ENCODE results near the gene MEN1. TPM values are rescaled to one million over a fixed set of nuclear protein-coding genes. Genes with fewer than 3 reads are reported as not detected.

Gene MEN1
- polyA plus RNA-seq (2013, experiment 1 of 2; ENCODE audit: insufficient read length) = 25.7 TPM
- 19.3 TPM for polyA plus RNA-seq (2013, experiment 2 of 2; ENCODE audit: insufficient read length)

DNA sequence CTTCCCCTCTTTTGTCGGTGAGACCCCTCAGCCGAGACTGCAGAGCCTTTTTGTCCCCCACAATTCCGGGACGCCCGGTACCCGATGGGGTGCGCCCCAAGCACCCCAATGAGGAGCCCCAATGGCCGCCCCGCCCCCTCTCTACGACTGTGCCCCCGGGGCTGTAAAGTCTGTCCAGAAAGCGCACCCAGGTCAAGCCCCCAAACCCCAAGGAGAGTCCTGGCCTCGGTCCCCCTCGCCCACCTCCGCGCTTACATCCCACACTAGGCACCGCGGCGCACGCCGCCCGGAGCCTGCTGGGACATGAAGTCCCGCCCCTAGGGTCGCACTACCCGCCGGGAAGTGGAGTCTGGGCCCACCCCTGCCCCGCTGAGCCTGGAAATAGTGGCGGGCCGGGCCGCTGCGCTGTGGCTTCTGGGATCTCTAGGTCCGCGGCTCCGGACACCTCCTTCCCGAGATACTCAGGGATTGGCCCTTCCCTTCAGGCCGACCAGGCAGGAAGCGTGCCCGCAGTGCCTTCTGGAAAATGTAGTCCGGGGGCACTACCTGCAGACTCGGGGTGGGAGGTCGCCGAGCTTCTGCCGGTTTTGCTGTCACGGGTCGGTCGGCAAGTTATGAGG is at the start of gene MEN1:
MEN1 (minus strand) TSS at position 281 of the 620 bp plus-strand sequence. CDS start 442 bp downstream, outside the sequence.
- DNase-seq = peak; percentile 97

DNA sequence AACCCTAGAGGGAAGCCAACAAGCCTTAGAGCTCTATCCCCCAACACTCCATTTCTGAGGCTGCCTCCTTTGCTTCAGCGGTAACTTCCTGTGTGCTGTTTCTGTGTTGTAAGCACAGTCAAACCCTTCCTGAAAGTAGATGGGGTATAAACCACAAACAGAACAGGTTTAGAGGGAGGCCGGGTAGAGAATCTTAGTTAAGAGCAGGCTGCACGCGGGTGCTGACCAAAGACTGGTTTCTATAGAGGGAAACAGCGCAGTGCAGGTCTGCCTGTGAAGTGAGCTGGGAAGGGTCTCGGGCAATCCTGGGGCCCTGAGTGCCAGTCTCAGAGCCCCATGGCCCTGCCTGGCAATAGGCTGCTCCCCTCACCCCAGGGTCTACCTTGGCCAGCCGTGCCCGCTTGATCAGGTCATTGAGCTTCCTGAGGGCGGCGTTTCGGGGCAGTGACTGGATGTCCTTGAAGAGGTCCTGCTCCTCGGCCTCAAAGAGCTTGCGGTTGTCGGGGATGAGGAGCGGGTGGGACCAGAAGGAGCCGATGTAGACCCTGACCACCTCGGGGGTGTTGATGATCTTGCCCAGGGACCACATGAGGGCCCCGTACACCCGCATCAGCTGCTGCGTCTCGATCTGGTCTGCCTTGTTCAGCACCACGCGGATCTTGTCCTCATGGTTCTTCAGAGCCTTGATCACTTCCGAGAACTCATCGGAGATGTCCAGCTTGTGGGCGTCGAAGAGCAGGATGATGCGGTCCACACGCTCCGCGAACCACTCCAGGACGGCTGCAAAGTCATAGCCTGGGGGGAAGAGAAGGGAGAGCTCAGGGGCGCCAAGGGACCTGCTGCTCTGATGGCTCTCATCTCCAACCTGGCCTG is 49.4 kb upstream of the MEN1 start:
- DNase-seq = no peak

DNA sequence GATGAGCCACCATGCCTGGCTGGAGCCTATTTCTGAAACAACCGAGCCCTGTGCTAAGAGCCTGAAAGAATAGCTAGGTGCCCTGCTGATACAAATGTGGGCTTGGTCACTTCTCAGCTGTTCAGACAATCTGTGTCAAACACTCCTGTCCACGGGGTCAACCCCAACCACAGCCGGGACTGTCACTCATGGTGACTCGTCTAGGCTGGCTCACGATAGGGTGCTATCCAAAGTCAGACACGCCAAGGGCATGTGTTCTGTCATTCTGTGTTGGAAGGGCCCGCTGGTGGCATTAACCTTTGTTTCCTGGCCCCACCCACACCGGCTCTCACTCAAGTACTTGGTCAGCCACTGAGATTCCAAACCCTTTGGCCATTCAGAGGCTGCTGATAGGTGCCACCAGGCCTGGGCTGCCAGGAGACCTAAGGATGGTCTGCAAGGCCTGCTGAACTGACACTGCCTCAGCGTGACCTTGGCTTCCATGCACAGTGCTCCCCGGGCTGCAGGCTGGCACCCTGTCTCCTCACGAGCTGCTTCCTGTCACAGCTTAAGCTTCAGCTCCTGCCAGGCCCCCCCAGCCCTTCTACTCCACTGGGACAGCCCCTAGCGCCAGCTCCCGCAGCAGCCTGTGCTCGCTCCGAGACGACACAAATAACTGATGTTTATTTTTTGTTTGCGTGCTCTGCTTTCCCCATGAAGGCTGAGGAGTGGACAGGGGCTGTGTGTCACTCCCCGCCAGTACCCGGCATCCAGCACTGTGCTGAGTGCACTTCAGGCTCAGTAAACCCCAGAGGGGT is 48.3 kb upstream of the MEN1 start:
- DNase-seq = no peak

DNA sequence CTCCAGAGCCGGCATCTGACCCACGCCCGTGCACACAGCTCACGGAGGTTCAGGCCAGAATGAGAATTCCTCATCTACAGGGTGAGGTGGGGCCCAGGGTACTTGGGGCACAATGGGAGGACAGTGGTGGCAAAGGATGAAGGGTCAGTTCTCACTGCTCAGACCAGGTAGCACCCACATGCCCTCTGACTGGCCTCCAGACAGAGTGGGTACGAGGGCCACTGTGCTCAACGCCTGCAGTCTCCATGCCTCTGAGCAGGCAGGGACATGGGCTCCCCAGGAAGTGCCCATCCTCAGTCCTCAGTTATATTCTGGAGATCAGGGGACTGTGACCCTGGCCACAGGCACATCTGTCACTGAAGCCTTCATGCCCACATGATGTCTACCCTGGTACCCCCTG is 47.1 kb upstream of the MEN1 start:
- no peak for DNase-seq

DNA sequence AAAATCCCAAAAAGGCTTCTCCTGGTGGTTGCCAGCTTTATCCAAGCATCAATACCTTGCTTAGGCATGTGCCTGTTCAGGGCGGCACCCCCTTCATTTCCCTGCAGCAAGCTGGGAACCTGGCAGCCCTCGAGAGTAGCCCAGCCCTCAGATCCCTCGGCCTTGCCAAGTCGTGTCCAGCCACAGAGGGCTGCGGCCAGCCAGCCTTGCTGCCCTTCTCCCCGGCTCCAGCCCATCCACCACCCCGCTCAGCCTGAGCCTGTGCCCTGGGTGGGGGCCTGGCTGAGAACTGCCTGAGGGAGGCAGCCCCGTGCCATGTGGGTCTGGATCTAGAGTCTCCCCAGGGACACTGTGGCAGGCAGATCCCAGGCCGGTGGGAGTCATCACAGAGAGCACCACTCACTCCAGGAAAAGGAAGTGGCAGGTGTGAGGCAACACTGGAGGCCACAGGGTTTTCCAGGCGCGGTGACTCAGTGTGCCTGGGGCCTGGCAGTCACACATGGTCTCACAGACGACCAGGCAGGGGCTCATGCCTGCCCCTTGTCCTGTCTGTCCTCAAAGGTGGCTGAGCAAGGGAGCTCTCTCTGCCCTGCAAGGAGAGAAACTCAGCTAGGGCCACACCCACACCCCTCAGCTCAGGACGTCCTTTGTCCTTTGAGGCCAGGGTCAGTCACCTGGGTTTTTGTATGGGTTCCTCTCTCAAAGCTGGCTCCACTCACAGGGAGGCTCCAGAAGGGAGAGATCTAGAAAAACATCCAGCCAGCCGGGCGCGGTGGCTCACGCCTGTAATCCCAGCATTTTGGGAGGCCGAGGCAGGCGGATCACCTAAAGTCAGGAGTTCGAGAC is 46.3 kb upstream of the MEN1 start:
- DNase-seq = peak; percentile 92

DNA sequence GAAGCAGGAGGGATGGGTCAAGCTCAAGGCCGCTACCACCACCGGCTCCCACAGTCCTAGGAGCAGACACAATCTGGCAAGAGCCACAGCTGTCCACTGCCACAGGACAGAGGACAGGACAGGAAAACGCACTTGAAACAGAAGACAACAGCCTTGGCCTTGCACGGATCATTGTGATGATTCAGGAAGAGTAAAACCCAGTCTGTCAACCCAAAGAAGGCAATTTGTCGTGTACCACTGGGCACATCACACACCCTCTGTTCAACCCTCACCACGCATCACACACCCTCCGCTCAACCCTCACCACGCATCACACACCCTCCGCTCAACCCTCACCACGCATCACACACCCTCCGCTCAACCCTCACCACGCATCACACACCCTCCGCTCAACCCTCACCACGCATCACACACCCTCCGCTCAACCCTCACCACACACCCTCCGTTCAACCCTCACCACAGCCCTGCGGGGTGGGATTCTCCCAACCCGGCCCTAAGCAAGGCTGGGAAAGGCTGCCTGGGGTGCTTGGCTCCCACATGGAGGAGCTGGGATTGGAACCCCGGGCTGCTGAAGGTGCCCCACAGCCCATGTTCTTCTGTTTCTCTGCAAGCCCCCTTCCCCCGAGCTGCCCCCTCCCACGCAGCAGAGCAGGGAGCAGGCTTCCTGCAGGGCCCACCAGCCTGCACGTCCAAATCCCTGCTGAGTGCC is 45.4 kb upstream of the MEN1 start:
- DNase-seq = no peak

DNA sequence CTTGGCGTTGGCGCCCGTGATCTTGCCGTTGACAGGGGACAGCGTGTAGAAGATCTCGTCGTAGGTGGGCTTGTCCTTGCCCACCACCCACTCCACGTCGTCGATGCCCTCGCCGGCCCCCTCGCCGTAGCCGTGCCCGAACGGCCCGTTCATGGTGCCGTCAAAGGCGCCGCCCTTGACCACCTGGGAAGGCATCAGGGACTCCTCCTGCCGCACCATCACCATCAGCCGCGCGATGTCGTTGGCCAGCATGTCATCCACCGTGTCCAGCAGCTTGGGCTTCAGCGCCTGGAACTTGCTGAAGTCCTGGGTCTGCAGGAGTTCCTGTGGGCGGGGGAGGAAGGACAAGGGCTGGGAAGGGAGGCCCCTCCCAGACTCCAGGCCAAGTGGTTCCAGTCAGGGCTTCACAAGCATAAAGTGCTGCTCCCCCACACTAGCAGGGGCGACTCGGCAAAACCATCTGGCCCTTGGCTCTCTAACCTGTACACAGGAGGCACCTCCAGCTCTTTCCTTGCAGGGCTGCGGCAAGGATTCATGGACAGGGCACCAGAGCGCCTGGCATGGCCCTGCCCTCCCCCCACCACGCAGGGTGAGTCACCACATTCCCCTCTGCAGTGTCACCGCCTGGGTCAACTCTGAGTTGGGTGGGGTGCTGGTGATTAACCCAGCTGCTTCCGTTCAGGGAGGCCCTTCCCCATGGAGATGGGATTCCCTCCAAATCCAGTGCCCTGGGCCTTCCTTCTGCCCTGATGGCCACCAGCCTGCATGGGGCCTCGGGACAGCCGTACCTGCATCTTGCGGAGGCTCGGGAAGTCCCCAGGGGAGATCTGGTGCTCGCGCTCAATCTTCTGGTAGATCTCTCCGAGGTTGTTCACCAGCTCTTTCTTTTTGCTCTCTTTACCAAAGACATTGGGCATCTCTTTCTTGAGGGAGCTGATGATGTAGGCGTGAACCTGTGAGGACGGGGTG is 44.5 kb upstream of the MEN1 start:
- peak; percentile 97 for DNase-seq

DNA sequence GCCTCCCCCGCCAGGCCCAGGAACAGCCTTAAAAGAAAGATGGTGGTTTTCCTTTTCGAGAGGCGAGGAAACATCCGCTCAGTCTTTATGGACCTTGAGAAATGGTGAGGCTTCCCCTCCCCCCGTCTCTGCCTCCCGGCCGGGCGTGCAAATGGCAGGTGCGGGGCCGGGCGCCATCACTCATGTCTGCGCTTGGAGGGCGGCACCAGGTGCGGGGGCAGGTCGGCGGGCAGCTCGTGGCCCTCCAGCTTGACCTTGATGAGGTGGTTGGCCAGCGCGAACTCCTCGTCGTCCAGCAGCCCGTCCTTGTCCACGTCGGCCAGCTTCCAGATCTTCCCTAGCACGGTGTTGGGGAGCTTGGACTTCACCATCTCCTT is 43.8 kb upstream of the MEN1 start:
- DNase-seq = no peak

DNA sequence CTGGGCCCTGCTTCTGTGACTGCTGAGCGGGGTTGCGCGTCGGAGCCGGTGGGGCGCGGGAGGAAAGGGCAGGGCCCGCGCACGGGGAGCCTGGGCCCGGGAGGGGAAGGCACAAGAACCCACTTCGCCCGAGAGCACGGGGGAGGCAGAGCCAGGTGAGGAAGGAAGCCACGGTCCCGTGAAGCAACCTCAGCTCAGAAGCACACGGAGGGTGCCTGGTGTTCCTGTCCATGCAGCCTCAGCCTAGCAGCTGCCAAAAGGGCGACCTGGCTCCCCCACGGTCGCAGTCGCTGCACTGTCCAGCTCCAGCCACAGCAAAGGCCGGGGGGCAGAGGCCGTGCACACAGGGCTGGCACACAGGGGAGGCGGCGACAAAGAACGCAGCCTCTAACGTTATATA is 43.4 kb upstream of the MEN1 start:
- DNase-seq = no peak

DNA sequence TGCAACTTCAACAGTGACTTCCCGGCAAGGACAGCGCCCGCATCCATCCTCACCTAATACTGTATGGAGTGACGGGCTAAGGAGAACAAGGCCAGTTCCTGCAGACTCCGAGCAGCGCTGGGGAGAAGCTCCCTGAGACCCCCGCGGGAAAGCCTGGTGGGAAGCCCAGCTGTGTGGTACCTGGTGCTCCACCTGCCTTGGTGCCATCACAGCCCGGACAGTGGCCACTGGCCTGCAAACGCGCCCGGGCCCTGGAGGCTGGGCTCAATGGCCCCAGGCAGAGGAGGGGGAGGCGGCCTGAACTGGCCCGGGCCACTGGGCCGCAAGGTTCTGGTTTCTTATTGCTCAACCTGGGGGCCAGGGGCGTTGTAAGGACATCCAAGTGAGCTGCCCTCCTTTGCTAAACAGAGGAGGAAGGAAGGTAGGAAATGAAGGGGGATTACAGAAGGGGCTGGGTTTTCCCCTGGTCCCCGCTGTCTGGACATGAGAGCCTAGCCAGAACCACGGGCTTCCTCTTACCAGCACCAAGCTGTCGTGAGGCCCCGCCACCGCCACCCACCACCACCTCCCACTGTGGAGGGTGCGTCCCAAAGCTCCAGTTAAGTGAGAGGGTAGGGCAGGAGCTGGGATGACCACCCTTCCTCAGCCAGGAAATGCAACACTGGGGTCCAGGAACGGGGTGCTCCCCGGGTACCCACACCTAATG is 42.6 kb upstream of the MEN1 start:
- DNase-seq = no peak

DNA sequence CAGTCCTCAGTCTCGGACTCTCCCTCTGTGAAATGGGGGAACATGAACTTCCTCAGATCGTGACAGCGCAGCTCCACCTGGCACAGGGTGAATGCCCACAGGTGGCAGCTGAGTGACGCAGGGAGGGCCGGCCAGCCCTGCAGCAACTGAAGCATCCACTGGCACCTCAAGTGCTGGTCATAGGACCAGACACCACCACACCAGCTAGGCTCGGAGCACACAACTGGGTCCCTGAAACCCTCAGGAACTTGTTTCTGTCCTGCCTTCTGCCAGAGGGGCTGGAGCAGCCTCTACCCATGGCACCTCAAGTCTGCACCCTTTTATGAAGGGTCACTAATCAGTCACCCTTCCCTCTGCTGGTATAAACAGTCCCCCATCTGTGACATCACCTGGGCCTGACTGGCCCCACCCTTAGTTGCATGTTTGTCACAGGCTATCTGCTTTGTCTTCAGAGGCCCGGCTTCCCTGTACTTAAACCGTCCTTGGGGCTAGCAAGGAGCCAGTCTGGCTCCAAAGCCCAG is 41.5 kb upstream of the MEN1 start:
- DNase-seq = no peak

DNA sequence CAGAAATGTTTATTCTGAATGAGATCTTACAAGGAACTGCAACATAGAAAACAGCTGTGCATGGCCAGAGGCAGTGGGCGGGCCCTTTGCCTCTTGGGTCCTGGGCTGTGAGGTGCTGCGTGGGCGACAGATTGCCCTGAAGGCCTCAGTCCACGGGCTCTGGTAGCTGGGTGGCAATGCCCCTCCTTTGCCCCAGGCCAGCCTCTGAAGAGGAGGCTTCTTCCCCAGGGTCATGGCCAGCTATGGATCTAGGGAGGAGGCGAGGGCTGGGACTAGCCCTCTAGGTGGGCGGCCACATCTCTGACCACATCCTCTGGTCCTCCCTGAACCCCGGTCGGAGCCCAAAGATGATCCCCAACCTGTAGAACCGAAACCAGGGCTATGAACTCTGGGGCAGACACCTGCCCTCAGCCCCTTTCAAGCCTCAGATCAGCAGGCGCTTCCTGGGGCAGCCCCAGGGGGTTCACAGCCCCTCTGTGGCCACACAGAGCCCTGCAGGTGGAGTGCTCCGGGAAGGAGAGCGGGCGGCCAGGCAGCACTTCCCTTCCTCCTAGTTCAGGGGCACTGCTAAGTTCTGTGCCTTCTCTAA is 40.7 kb upstream of the MEN1 start:
- DNase-seq = no peak

DNA sequence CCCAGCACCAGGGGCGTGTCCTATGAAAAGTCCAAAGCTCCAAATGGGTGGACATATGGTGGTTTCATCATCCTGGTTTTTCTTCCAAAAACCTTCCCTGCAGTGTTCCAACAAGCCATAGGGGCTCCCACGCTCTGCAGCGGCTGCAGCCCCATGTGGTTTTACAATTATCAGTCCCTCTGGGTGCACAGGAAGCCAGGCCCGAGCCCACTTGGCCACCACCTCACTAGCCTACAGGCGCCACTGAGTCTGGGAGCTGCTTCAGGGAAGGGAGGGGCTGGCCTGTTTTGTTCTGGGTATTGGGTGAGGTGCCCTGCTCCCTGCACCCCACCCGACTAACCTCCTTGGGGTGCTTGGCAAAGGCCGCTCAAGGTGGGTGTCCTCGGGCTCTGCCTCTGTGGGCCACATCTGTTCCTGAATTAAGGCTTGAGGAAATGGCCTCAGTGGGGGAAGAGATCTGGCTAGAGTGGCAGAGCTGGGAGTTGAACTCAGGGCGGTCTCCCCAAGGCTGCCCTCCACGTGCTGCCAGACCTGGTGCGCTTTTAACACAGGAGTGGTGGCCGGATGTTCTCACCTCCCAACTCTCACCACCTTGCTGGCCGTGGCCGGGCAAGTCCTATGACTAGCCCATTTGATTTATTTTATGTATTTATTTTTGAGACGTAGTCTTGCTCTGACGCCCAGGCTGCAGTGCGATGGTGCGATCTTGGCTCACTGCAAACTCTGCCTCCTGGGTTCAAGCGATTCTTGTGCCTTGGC is 39.4 kb upstream of the MEN1 start:
- no peak for DNase-seq

DNA sequence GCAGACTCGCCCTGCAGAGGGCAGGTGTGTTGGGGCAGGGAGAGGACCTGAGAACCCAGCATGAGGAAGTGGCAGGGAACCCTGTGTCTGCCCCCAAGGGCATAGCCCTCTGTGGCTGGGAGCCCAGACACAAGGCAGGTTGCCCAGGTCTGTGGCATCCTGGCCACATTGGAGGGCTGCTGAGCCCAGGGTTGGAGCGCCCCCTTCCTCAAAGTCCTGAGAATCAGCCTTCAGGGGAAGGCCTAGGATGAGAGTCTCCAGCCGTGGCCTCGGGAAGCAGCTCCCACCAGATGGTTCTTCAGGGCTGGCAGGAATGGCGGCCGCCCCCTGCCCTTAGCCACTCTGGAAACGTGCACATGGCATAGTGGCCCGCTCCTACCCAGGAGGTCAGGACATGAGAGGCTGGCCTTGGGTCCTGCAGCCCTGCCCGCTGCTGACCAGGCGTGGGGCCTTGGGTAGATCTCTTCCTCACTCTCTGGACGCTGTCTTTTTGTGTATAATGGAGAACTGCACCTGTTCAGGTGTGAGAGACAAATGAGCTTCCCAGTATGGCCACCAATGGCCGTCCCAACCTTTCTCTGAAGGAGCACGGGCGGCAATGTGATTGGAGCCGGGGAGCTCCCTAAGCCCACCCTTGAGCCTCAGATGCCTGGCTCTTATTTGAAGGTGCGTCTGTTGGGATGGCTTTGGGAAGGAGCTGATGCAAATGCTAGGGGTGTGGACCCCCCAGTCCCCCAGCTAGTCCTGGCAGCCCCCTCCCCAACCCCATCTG is 38.7 kb upstream of the MEN1 start:
- DNase-seq = no peak

DNA sequence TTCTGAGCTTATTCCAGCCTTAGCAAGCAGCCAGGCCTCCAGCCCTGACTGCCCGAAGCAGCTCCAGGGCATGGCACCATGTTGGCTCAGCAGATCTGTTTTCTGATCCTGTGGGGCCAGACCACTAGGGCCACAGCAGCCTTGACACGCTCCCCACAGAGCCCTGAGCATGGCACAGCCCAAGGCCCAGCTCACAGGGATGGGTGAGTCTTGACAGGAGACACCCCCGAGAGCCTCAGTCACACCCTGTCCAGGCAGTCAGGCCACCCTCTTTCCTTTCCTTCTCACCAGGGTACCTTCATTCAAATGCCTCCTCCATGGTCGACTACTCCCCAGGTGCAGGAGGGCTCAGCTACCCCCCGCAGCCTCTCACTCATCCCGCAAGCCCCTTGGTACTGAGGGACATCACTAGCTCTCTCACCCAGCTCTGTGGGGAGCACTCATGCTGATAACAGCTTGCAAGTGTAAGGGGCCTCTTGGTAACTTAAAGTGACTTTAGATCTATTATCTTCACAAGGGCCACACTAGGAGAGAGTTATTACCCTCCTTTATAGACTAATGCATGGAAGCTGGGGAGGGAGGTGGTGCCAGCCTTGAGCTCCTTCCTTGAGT is 38.0 kb upstream of the MEN1 start:
- no peak for DNase-seq

DNA sequence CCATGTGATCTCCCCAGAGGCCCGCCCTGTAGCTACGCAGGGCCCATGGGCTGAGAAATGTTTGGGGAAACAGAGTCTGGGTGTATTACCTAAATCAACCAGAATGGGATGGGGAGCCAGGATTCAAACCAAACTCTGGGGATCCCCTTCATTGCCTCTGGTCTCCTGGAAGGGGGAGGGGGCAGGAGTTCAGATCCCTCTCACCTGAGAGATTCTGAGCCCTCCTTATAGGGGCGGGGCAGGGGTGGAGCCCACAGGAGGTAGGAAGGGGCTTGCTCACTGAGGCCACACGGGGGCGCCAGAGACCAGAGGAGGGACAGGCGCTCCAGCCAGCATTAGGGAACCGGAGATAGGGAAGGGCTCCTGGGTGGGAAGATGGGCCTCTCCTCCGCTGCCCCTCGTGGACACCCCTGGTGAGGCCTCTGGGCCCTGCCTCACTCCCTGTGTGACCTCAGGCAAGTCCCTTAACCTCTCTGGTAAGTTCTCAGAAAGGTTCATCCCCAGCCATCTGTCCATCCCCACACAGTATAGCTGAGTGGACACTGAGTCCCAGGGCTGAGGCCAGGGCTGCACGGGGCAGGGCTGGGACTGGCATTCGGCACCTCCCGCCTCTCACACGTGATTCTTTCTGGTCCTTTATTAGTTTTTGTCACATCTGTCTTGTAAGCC is 36.8 kb upstream of the MEN1 start:
- peak; percentile 88 for DNase-seq

All from fibroblast of skin of back (primary cell).